HEK293 (cell line): Measurements from ENCODE around the gene TXNDC2.

ENCODE experiments used
- CTCF ChIA-PET: fragments of 350-600 bp; formaldehyde crosslinking; extraction: SDS; loops from one replicate; lab custom pipeline; 2021; ENCODE audit warnings: antibody characterized with exemption; lab: Yijun Ruan, JAX
- POLR2A ChIA-PET: fragments of 300-600 bp; formaldehyde crosslinking; extraction: SDS; loops from one replicate; lab custom pipeline; 2020; ENCODE audit warnings: antibody characterized with exemption, inconsistent platforms; lab: Yijun Ruan, JAX
- H3K27ac ChIP-seq: fragments of 200-500 bp; sonication (Bioruptor generic); 2 replicates; pipeline ENCODE4 v1.5.1; 2014; ENCODE audit warnings: low read depth, low read length, control low read depth, inconsistent platforms; ENCODE audit errors: extremely low read depth
- H3K36me3 ChIP-seq, 2 experiments: fragments of 200-500 bp in 1 of 2; sonication (Bioruptor generic) in 1 of 2; 1 replicate in 1 of 2; 2 replicates in 1 of 2; pipeline ENCODE4 v1.5.1; 2014 to 2017; ENCODE audit warnings: inconsistent platforms in 2 of 2, low read length in 2 of 2; ENCODE audit not compliant: control insufficient read depth in 2 of 2, insufficient read depth in 1 of 2
- H3K4me1 ChIP-seq: fragments of 200-500 bp; sonication (Bioruptor generic); 2 replicates; pipeline ENCODE4 v1.5.1; 2014; ENCODE audit warnings: mild to moderate bottlenecking, low read length, inconsistent platforms; ENCODE audit not compliant: control insufficient read depth, insufficient read depth
- H3K4me3 ChIP-seq: 2 replicates; pipeline ENCODE4 v1.5.1; 2011; ENCODE audit warnings: low read depth, mild to moderate bottlenecking, control low read depth, low read length, moderate library complexity
- H3K9me3 ChIP-seq: fragments of 200-500 bp; sonication (Bioruptor generic); 2 replicates; pipeline ENCODE4 v1.5.1; 2014; ENCODE audit warnings: low read depth, low read length, inconsistent platforms; ENCODE audit not compliant: control insufficient read depth, insufficient read depth
- ELK4 ChIP-seq: IDR thresholded peaks from 2 replicates; pipeline ENCODE4 v1.6.1; 2011; ENCODE audit warnings: mild to moderate bottlenecking, low read depth, low read length, borderline replicate concordance
- MYNN ChIP-seq: fragments of 450-650 bp; formaldehyde crosslinking; IDR thresholded peaks from 2 replicates; pipeline ENCODE4 v1.5.1; 2016; ENCODE audit warnings: missing biosample characterization, missing genetic modification characterization, borderline replicate concordance
- ZIC2 ChIP-seq: fragments of 450-650 bp; formaldehyde crosslinking; IDR thresholded peaks from 2 replicates; pipeline ENCODE4 v1.5.1; 2016; ENCODE audit warnings: missing biosample characterization, missing genetic modification characterization
- ZNF426 ChIP-seq: fragments of 450-650 bp; formaldehyde crosslinking; IDR thresholded peaks from 2 replicates; pipeline ENCODE4 v1.5.1; 2017; ENCODE audit warnings: missing biosample characterization, missing genetic modification characterization, mild to moderate bottlenecking, inconsistent platforms, moderate library complexity
- ZNF449 ChIP-seq: fragments of 450-650 bp; formaldehyde crosslinking; IDR thresholded peaks from 2 replicates; pipeline ENCODE4 v1.5.1; 2017; ENCODE audit warnings: missing biosample characterization, mild to moderate bottlenecking, missing genetic modification characterization, moderate library complexity
- ZNF473 ChIP-seq: fragments of 450-650 bp; formaldehyde crosslinking; IDR thresholded peaks from 2 replicates; pipeline ENCODE4 v1.5.1; 2017; ENCODE audit warnings: missing biosample characterization, missing genetic modification characterization
- ZNF530 ChIP-seq: fragments of 450-650 bp; formaldehyde crosslinking; IDR thresholded peaks from 2 replicates; pipeline ENCODE4 v1.5.1; 2016; ENCODE audit warnings: low read depth, missing biosample characterization, missing genetic modification characterization
- ZNF558 ChIP-seq: fragments of 450-650 bp; formaldehyde crosslinking; IDR thresholded peaks from 2 replicates; pipeline ENCODE4 v1.5.1; 2016; ENCODE audit warnings: missing biosample characterization, missing genetic modification characterization
- ZNF571 ChIP-seq: fragments of 450-650 bp; formaldehyde crosslinking; IDR thresholded peaks from 2 replicates; pipeline ENCODE4 v1.5.0; 2017; ENCODE audit warnings: missing biosample characterization, missing genetic modification characterization
- ZNF621 ChIP-seq: fragments of 450-650 bp; formaldehyde crosslinking; IDR thresholded peaks from 2 replicates; pipeline ENCODE4 v1.5.1; 2017; ENCODE audit warnings: missing biosample characterization, missing genetic modification characterization
- TF ChIP-seq, protein P1 (sequence below): fragments of 450-650 bp; formaldehyde crosslinking; IDR thresholded peaks from 2 replicates; pipeline ENCODE4 v1.5.1; 2016; ENCODE audit warnings: missing biosample characterization, missing genetic modification characterization, low read depth
- TF ChIP-seq, protein P2 (sequence below): fragments of 450-650 bp; formaldehyde crosslinking; IDR thresholded peaks from 2 replicates; pipeline ENCODE4 v1.5.0; 2017; ENCODE audit warnings: missing biosample characterization, missing genetic modification characterization, borderline replicate concordance
- TF ChIP-seq, protein P3 (sequence below): fragments of 450-650 bp; formaldehyde crosslinking; conservative IDR thresholded peaks from 2 replicates; pipeline ENCODE4 v1.5.1; 2016; ENCODE audit warnings: low read depth, missing biosample characterization, missing genetic modification characterization

TXNDC2 gene

DNA sequence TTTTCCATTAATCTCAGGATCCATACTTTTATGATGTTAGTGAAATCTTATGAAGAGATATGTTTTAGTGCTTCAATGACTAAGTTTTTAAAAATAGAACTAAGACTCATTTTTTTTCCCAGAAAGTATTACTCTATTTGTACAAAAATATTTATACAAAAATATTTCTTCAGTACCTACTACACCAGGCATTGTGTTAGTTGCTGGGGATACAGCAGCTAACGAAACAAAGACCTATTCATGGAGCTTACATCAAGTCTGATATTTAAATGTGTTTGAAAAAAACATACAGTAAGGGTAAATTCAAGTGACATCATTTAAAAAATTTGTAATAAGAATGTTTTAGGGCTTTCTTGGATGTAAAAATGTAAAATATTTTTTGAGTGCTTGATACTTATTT is 39.6 kb downstream of the TXNDC2 start (continued):
- TF ChIP-seq ZNF558 (tag by site-specific recombination): no peak
- no peak for TF ChIP-seq ZNF571 (tag by site-specific recombination)
- TF ChIP-seq, protein P1, sequence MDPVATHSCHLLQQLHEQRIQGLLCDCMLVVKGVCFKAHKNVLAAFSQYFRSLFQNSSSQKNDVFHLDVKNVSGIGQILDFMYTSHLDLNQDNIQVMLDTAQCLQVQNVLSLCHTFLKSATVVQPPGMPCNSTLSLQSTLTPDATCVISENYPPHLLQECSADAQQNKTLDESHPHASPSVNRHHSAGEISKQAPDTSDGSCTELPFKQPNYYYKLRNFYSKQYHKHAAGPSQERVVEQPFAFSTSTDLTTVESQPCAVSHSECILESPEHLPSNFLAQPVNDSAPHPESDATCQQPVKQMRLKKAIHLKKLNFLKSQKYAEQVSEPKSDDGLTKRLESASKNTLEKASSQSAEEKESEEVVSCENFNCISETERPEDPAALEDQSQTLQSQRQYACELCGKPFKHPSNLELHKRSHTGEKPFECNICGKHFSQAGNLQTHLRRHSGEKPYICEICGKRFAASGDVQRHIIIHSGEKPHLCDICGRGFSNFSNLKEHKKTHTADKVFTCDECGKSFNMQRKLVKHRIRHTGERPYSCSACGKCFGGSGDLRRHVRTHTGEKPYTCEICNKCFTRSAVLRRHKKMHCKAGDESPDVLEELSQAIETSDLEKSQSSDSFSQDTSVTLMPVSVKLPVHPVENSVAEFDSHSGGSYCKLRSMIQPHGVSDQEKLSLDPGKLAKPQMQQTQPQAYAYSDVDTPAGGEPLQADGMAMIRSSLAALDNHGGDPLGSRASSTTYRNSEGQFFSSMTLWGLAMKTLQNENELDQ: no peak
- no peak for TF ChIP-seq ZNF621
- no peak for TF ChIP-seq ZNF449

DNA sequence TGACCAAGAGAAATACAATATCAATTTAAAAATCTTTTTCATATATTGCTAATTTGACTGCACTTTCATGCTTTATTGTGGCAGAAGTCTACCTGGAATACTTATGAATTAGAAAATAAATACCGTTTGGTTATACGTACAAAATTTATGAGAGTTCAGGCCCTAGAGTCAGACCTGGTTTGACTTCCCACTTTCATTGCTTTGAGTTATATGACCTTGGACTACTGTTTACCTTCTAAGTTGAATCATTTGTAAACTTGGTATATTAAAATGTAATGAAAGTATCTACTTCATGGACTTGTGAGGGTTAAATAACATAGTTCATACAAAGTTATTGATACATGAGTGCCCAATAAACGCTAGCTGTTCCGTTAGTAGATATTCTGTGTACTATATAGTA is 40.0 kb downstream of the TXNDC2 start:
- Histone ChIP-seq H3K27ac (no peak overlapping the region), H3K9me3 (no peaks in the 10 kb centered on the region), H3K36me3 (no peaks in the 10 kb centered on the region), H3K4me1 (peaks cover 52% of the 10 kb centered on the region)
- CTCF ChIA-PET: no interaction called here
- POLR2A ChIA-PET: interaction anchor here (2.3 kb wide), 1 partner anchor 12 kb away, joined by 10 read pairs; the partner anchor contains the start of gene VAPA
- TF ChIP-seq MYNN: no peak
- TF ChIP-seq ZNF473 (tag by site-specific recombination): no peak
- TF ChIP-seq ZNF530 (tag by site-specific recombination): no peak
- TF ChIP-seq ZIC2 (tag by site-specific recombination): no peak
- no peak for TF ChIP-seq ELK4
- TF ChIP-seq ZNF426 (tag by site-specific recombination): no peak
- TF ChIP-seq, protein P2, sequence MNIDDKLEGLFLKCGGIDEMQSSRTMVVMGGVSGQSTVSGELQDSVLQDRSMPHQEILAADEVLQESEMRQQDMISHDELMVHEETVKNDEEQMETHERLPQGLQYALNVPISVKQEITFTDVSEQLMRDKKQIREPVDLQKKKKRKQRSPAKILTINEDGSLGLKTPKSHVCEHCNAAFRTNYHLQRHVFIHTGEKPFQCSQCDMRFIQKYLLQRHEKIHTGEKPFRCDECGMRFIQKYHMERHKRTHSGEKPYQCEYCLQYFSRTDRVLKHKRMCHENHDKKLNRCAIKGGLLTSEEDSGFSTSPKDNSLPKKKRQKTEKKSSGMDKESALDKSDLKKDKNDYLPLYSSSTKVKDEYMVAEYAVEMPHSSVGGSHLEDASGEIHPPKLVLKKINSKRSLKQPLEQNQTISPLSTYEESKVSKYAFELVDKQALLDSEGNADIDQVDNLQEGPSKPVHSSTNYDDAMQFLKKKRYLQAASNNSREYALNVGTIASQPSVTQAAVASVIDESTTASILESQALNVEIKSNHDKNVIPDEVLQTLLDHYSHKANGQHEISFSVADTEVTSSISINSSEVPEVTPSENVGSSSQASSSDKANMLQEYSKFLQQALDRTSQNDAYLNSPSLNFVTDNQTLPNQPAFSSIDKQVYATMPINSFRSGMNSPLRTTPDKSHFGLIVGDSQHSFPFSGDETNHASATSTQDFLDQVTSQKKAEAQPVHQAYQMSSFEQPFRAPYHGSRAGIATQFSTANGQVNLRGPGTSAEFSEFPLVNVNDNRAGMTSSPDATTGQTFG (tag by site-specific recombination): no peak
- TF ChIP-seq, protein P3, sequence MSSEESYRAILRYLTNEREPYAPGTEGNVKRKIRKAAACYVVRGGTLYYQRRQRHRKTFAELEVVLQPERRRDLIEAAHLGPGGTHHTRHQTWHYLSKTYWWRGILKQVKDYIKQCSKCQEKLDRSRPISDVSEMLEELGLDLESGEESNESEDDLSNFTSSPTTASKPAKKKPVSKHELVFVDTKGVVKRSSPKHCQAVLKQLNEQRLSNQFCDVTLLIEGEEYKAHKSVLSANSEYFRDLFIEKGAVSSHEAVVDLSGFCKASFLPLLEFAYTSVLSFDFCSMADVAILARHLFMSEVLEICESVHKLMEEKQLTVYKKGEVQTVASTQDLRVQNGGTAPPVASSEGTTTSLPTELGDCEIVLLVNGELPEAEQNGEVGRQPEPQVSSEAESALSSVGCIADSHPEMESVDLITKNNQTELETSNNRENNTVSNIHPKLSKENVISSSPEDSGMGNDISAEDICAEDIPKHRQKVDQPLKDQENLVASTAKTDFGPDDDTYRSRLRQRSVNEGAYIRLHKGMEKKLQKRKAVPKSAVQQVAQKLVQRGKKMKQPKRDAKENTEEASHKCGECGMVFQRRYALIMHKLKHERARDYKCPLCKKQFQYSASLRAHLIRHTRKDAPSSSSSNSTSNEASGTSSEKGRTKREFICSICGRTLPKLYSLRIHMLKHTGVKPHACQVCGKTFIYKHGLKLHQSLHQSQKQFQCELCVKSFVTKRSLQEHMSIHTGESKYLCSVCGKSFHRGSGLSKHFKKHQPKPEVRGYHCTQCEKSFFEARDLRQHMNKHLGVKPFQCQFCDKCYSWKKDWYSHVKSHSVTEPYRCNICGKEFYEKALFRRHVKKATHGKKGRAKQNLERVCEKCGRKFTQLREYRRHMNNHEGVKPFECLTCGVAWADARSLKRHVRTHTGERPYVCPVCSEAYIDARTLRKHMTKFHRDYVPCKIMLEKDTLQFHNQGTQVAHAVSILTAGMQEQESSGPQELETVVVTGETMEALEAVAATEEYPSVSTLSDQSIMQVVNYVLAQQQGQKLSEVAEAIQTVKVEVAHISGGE (tag by site-specific recombination): no peak
- TF ChIP-seq, all 188 proteins: peak for 0
- no peak overlapping the region for H3K4me3 ChIP-seq
